PC-9 (cell line): ENCODE measurements around the gene SYMPK. TPM values are rescaled to one million over a fixed set of nuclear protein-coding genes. Genes with fewer than 3 reads are reported as not detected.

Source experiments
- BruUV-seq: library from RNA; stranded (reverse); fragments of 400-500 nt; replicated peaks from 2 replicates; lab custom pipeline; 2021; lab: Mats Ljungman, UMichigan
- CTCF ChIA-PET: fragments of 300-600 bp; sonication (Branson Sonifier 250); formaldehyde crosslinking; loops from one replicate; lab custom pipeline; 2022; ENCODE audit warnings: antibody characterized with exemption; lab: Charles Lee
- POLR2A ChIA-PET: fragments of 300-600 bp; sonication (Branson Sonifier 250); formaldehyde crosslinking; loops from one replicate; lab custom pipeline; 2022; ENCODE audit warnings: antibody characterized with exemption; ENCODE audit not compliant: unreplicated experiment; lab: Charles Lee
- DNase-seq, 2 experiments: peaks; one replicate each; pipeline versions ENCODE4 v3.0.0 to v3.0.0-alpha.2; 2015 to 2022; ENCODE audit warnings: mixed read lengths in 1 of 2
- H2AFZ ChIP-seq: fragments of 200-600 bp; sonication (generic); 2 replicates; pipeline ENCODE4 v1.8.1; 2017; ENCODE audit warnings: antibody characterized with exemption
- H3F3A ChIP-seq: fragments of 200-600 bp; sonication (generic); 2 replicates; pipeline ENCODE4 v1.8.1; 2017; ENCODE audit warnings: antibody characterized with exemption, mild to moderate bottlenecking, low read depth; ENCODE audit not compliant: insufficient read depth
- H3K27ac ChIP-seq: fragments of 200-600 bp; sonication (generic); 2 replicates; pipeline ENCODE4 v1.6.1; 2016; ENCODE audit warnings: mixed run types
- H3K27me3 ChIP-seq: fragments of 200-600 bp; sonication (generic); 2 replicates; pipeline ENCODE4 v1.6.1; 2016; ENCODE audit warnings: low read depth, mixed run types; ENCODE audit not compliant: insufficient read depth
- H3K36me3 ChIP-seq: fragments of 200-600 bp; sonication (generic); 2 replicates; pipeline ENCODE4 v1.6.1; 2016; ENCODE audit warnings: low read depth, mixed run types
- H3K4me1 ChIP-seq: fragments of 200-600 bp; sonication (generic); replicated peaks from 2 replicates; pipeline ENCODE4 v1.6.1; 2016; ENCODE audit warnings: mixed run types; ENCODE audit not compliant: insufficient read depth
- H3K4me2 ChIP-seq: fragments of 200-600 bp; sonication (generic); 2 replicates; pipeline ENCODE4 v1.6.1; 2017; ENCODE audit warnings: mixed run types
- H3K4me3 ChIP-seq: fragments of 200-600 bp; sonication (generic); 2 replicates; pipeline ENCODE4 v1.6.1; 2016; ENCODE audit warnings: mixed run types
- H3K79me2 ChIP-seq: fragments of 200-600 bp; sonication (generic); 2 replicates; pipeline ENCODE4 v1.6.1; 2017; ENCODE audit warnings: low read depth, mixed run types
- H3K9me2 ChIP-seq: fragments of 200-600 bp; sonication (generic); 2 replicates; pipeline ENCODE4 v1.8.1; 2017; ENCODE audit warnings: mild to moderate bottlenecking; ENCODE audit not compliant: insufficient read depth
- H3K9me3 ChIP-seq: fragments of 200-600 bp; sonication (generic); 2 replicates; pipeline ENCODE4 v1.8.1; 2016; ENCODE audit warnings: low read depth; ENCODE audit not compliant: insufficient read depth
- H4K20me1 ChIP-seq: fragments of 200-600 bp; sonication (generic); 2 replicates; pipeline ENCODE4 v1.8.1; 2017; ENCODE audit not compliant: insufficient read depth
- EZH2 ChIP-seq: fragments of 200-600 bp; sonication (generic); IDR thresholded peaks from 2 replicates; pipeline ENCODE4 v1.8.0; 2017; ENCODE audit warnings: antibody characterized with exemption, low read depth
- intact Hi-C: fragments of 100-400 bp; cut with micrococcal nuclease; formaldehyde crosslinking; loops from one replicate; pipeline ENCODE4 v1.10.0; 2022; ENCODE audit not compliant: unreplicated experiment
- total RNA-seq: library from RNA; stranded (reverse); gene quantifications from 2 replicates; pipeline ENCODE4 v1.2.3, GENCODE V29; 2021
- TF ChIP-seq, protein P1 (sequence below): fragments of 200-600 bp; sonication (generic); conservative IDR thresholded peaks from 2 replicates; pipeline ENCODE4 v1.6.1; 2017; ENCODE audit warnings: mixed run types, antibody characterized with exemption, mild to moderate bottlenecking, moderate library complexity

SYMPK gene
- total RNA-seq, 1 experiment from 2014 or later: 85.5 TPM

DNA sequence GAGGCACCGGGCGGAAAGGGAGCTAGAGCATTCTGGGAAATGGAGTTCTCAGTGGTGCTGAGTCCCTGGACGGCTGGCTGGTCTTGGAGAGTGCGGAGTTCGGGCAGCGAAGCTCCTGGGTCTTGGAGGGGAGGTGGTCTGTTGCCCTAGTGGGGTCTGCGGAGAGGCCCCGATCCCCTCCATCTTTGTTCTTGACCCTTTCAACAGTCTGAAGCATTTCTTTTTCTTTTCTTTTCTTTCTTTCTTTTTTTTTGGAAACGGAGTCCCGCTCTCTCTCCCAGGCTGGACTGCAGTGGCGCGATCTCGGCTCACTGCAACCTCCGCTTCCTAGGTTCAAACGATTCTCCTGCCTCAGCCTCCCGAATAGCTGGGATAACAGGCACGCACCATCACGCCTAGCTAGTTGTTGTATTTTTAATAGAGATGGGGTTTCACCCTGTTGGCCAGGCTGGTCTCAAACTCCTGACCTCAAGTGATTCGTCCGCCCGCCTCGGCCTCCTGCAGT is 440 bp upstream of the SYMPK start:
- H2AFZ ChIP-seq: peak overlapping the region; percentile 91
- H3F3A ChIP-seq: peaks cover 19% of the 10 kb centered on the region; the same call in 1 of the 2 replicates
- BruUV-seq: no TSS peak
- H3K4me3 ChIP-seq: peak overlapping the region; percentile 67; the same call in 1 of the 2 replicates
- intact Hi-C loops: loop anchor here (1.0 to 10.0 kb wide), 3 partner anchors 23 to 401 kb away; partner anchors contain the start of gene IRF2BP1
- H3K27me3 ChIP-seq: peaks cover 47% of the 10 kb centered on the region
- ChIA-PET CTCF (interaction anchor here (0.7 to 1.5 kb wide), 5 partner anchors 19 to 214 kb away, joined by 3 to 6 read pairs (median 4); no protein-coding TSS in a partner anchor), POLR2A (interaction anchor here (0.5 to 1.0 kb wide), 8 partner anchors 39 to 409 kb away, joined by 3 to 10 read pairs (median 4); partner anchors contain the start of genes CCDC61 and MYPOP)
- peaks cover 8% of the 10 kb centered on the region; the same call in 1 of the 2 replicates for H4K20me1 ChIP-seq
- H3K79me2 ChIP-seq: peaks cover 42% of the 10 kb centered on the region
- H3K4me2 ChIP-seq: peak overlapping the region; percentile 75
- H3K9me3 ChIP-seq: no peaks in the 10 kb centered on the region
- no peak for DNase-seq
- H3K36me3 ChIP-seq: peaks cover 14% of the 10 kb centered on the region; the same call in 1 of the 2 replicates
- H3K27ac ChIP-seq: no peak overlapping the region
- TF ChIP-seq, protein P1, sequence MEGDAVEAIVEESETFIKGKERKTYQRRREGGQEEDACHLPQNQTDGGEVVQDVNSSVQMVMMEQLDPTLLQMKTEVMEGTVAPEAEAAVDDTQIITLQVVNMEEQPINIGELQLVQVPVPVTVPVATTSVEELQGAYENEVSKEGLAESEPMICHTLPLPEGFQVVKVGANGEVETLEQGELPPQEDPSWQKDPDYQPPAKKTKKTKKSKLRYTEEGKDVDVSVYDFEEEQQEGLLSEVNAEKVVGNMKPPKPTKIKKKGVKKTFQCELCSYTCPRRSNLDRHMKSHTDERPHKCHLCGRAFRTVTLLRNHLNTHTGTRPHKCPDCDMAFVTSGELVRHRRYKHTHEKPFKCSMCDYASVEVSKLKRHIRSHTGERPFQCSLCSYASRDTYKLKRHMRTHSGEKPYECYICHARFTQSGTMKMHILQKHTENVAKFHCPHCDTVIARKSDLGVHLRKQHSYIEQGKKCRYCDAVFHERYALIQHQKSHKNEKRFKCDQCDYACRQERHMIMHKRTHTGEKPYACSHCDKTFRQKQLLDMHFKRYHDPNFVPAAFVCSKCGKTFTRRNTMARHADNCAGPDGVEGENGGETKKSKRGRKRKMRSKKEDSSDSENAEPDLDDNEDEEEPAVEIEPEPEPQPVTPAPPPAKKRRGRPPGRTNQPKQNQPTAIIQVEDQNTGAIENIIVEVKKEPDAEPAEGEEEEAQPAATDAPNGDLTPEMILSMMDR: no peak
- peak; percentile 84; the same call in 1 of the 2 replicates for TF ChIP-seq EZH2
- peaks cover 15% of the 10 kb centered on the region for H3K4me1 ChIP-seq
- H3K9me2 ChIP-seq: no peaks in the 10 kb centered on the region

DNA sequence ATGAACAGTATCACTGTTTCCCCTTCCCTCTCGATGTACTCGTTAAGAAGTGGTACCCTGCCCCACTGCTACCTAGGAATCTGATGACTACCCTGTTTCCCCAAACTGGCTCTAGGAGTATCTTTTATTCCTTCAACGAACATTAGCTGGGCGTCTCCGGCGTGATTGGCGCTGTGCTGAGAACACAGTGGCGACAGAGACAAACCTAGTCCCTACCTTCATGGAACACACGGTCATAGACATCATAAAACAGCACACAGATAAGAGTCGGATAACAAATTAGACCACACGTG is 730 bp downstream of the SYMPK start:
- Histone ChIP-seq H3K4me3 (peak overlapping the region; percentile 67), H3K27ac (peak overlapping the region; percentile 30), H3K9me3 (no peaks in the 10 kb centered on the region), H3K4me1 (peaks cover 15% of the 10 kb centered on the region), H4K20me1 (peaks cover 8% of the 10 kb centered on the region; the same call in 1 of the 2 replicates), H3K36me3 (peaks cover 14% of the 10 kb centered on the region; the same call in 1 of the 2 replicates), H2AFZ (peak overlapping the region; percentile 89), H3F3A (peaks cover 19% of the 10 kb centered on the region; the same call in 1 of the 2 replicates), H3K4me2 (peak overlapping the region; percentile 81), H3K27me3 (peaks cover 36% of the 10 kb centered on the region), H3K9me2 (no peaks in the 10 kb centered on the region), H3K79me2 (peaks cover 47% of the 10 kb centered on the region)
- ChIA-PET CTCF (interaction anchor here (1.5 kb wide), 1 partner anchor 79 kb away, joined by 3 read pairs; no protein-coding TSS in a partner anchor), POLR2A (interaction anchor here (0.6 kb wide), 1 partner anchor 79 kb away, joined by 7 read pairs; no protein-coding TSS in a partner anchor)
- intact Hi-C loops: loop anchor here (10.0 kb wide), 2 partner anchors 213 to 403 kb away; no protein-coding TSS in a partner anchor
- no peak for TF ChIP-seq EZH2
- TF ChIP-seq, protein P1: no peak
- DNase-seq: no peak
- no TSS peak for BruUV-seq

DNA sequence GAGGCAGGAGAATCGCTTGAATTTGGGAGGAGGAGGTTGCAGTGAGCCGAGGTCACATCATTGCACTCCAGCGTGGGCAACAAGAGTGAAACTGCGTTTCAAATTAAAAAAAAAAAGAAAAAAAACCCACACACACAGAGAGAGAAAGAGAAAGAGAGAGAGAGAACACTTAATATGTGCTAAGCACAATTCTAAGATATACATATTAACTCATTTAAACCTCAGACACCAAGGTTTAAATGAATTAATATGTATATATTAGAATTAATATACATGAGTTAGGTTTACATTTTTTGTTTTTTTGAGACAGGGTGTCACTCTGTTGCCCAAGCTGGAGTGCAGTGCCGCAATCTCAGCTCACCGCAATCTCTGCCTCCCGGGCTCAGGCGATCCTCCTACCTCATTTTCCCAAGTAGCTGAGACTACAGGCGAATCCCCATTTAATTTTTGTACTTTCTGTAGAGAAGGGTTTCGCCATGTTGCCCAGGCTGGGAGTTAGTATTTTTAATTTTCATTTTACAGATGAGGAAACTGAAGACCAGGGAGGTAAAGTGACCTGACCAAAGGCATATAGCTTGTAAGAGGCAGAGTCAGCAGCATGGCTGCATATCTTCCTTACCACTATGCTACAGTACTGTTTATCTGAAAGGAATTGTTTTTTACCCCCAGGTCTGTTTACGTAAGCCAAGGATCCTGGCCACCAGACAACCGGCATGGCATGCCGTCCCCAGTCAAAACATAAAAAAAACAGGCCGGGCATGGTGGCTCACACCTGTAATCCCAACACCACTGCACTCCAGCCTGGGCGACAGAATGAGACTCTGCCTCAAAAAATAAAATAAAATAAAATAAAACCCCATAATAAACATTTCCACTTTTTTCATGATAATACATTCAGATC is 2.3 kb downstream of the SYMPK start:
- H3K4me2 ChIP-seq: peak overlapping the region; percentile 81
- intact Hi-C loops: loop anchor here (10.0 kb wide), 2 partner anchors 214 to 404 kb away; no protein-coding TSS in a partner anchor
- peaks cover 8% of the 10 kb centered on the region; the same call in 1 of the 2 replicates for H4K20me1 ChIP-seq
- peaks cover 14% of the 10 kb centered on the region; the same call in 1 of the 2 replicates for H3K36me3 ChIP-seq
- no peaks in the 10 kb centered on the region for H3K9me3 ChIP-seq
- DNase-seq: no peak
- H3K9me2 ChIP-seq: no peaks in the 10 kb centered on the region
- H3F3A ChIP-seq: peaks cover 19% of the 10 kb centered on the region; the same call in 1 of the 2 replicates
- POLR2A ChIA-PET: no interaction called here
- CTCF ChIA-PET: no interaction called here
- no peak overlapping the region for H2AFZ ChIP-seq
- peaks cover 20% of the 10 kb centered on the region for H3K27me3 ChIP-seq
- H3K79me2 ChIP-seq: peaks cover 55% of the 10 kb centered on the region
- no peak overlapping the region for H3K4me3 ChIP-seq
- TF ChIP-seq EZH2: no peak
- TF ChIP-seq, protein P1: no peak
- H3K4me1 ChIP-seq: peaks cover 15% of the 10 kb centered on the region
- no TSS peak for BruUV-seq
- H3K27ac ChIP-seq: no peak overlapping the region
